NCI-H1930 (cell line): Measurements from ENCODE around the gene WDR37.
"Not testable (repeated sequence)": the region's sequence is repeated elsewhere in the genome, so short reads cannot be mapped to it uniquely, and the experiment has no call there.

Source experiments
- DNase-seq, 2 experiments: peaks; one replicate each; lab custom pipeline; 2025; lab: John Stamatoyannopoulos, UW

Gene WDR37

GRCh38 chr10:1043532-1043995, 12.6 kb upstream of the WDR37 start:
- no peak for DNase-seq

- no peak for DNase-seq
These were observed 12.0 kb upstream of the WDR37 start for GRCh38 chr10:1044146-1044545.

- no peak for DNase-seq
These were observed 11.2 kb upstream of the WDR37 start for GRCh38 chr10:1044964-1045363.

- no peak for DNase-seq
These were observed 10.8 kb upstream of the WDR37 start for GRCh38 chr10:1045415-1045814.

- DNase-seq: no peak
These were observed 8.2 kb upstream of the WDR37 start for GRCh38 chr10:1047937-1048336.

- DNase-seq: no peak
These were observed 7.8 kb upstream of the WDR37 start for GRCh38 chr10:1048349-1048731.

- DNase-seq: peak; percentile 81 to 88
These were observed 7.3 kb upstream of the WDR37 start, which contains the start of gene IDI1 for GRCh38 chr10:1048732-1049424. Gene IDI1, minus strand, starts transcription at chr10:1049119. Its CDS starts 116 bp downstream, at chr10:1049003.

- DNase-seq: no peak
These were observed 6.7 kb upstream of the WDR37 start for GRCh38 chr10:1049425-1049958.

- no peak for DNase-seq
These were observed 6.0 kb upstream of the WDR37 start for GRCh38 chr10:1050145-1050544.

GRCh38 chr10:1050554-1050953, 5.6 kb upstream of the WDR37 start:
- no peak for DNase-seq

- no peak for DNase-seq
These were observed 1.5 kb upstream of the WDR37 start for GRCh38 chr10:1054684-1055083.

GRCh38 chr10:1057106-1057657, 997 bp downstream of the WDR37 start:
- no peak for DNase-seq

GRCh38 chr10:1058017-1058416, 1.8 kb downstream of the WDR37 start:
- no peak for DNase-seq

- DNase-seq: no peak
These were observed 3.7 kb downstream of the WDR37 start for GRCh38 chr10:1059902-1060301.

GRCh38 chr10:1061930-1062774, 6.0 kb downstream of the WDR37 start:
- no peak for DNase-seq

GRCh38 chr10:1063232-1063865, 7.2 kb downstream of the WDR37 start:
- DNase-seq: no peak

- DNase-seq: no peak
These were observed 8.7 kb downstream of the WDR37 start for GRCh38 chr10:1064964-1065247.

GRCh38 chr10:1066734-1067133, 10.5 kb downstream of the WDR37 start:
- not testable (repeated sequence) for DNase-seq

- DNase-seq: no peak
These were observed 12.5 kb downstream of the WDR37 start for GRCh38 chr10:1068380-1069361.

GRCh38 chr10:1070919-1071318, 14.7 kb downstream of the WDR37 start:
- no peak for DNase-seq
